ENCODE results near the gene TOR1A. TPM values are rescaled to one million over a fixed set of nuclear protein-coding genes. Genes with fewer than 3 reads are reported as not detected.

TOR1A gene
- total RNA-seq, 1 donor from 2014 or later = 32.6 TPM

Other genes starting within 250 kb of the TOR1A start
- gene C9orf50, start 203.0 kb downstream of the TOR1A start, total RNA-seq = not detected in 2 replicates
- gene NTMT1, start 198.0 kb downstream of the TOR1A start, total RNA-seq = 44.4 and 44.7 TPM in 2 replicates
- 15.4 and 19.6 TPM in 2 replicates for gene ASB6, start 182.0 kb downstream of the TOR1A start, total RNA-seq
- gene PRRX2, start 158.5 kb downstream of the TOR1A start, total RNA-seq = not detected in 2 replicates
- gene PTGES, start 71.1 kb downstream of the TOR1A start, total RNA-seq = 0.18 TPM in 1 of 2 replicates, not detected in the other
- 26.4 and 37.3 TPM in 2 replicates for gene TOR1B, start 21.0 kb downstream of the TOR1A start, total RNA-seq
- 42.3 and 49.8 TPM in 2 replicates for gene C9orf78, start 11.1 kb upstream of the TOR1A start, total RNA-seq
- gene USP20, start 11.3 kb upstream of the TOR1A start, total RNA-seq = 7.5 and 9.0 TPM in 2 replicates
- gene FNBP1, start 219.1 kb upstream of the TOR1A start, total RNA-seq = 29.7 and 36.5 TPM in 2 replicates
- gene GPR107, start 229.8 kb upstream of the TOR1A start, total RNA-seq = 22.0 and 62.2 TPM in 2 replicates